Measurements from ENCODE around the gene CA6.
"Not testable (repeated sequence)": the region's sequence is repeated elsewhere in the genome, so short reads cannot be mapped to it uniquely, and the experiment has no call there.

Gene CA6

DNA sequence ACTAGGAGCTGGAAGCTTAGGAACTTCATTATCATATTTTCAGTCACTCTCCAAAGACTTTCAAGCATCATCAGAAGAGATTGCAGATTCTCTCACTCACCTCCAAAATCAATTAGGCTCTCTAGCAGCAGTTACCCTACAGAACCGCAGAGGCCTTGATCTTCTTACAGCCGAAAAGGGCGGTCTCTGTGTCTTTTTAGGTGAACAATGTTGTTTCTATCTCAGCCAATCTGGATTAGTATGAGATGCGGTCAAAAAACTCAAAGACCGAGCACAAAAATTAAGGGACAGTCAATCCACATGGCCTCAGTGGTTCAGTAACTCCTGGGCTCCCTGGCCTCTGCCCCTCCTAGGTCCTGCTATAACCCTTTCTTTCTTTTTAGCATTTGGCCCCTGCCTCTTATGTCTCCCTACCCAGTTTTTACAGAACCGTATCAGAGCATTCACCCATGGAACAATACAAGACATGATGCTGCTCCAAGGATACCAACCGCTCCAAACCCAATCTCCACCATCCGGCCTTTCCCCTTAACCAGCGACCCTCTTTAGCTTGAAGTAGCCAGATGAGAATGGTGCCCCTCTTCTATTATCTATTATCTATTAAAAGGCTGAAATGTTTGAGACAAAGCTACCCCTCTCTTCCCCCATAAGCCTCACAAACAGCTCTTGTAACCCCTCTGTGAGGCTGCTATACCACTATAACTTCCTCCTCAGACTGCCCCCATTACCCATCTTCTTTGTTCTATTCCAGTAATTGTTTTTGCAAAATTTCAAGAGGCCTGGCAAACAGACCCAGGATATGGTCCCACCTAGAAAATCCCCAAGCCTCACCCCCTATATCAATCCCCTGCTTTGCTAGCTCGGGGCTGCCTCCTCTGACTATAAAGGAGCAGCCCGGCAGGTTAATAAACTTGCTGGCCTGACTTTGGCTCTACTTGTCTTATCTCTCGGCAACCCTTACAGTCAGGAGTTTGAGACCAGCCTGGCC, 18.7 kb upstream of the CA6 start:
- no peak for DNase-seq (ENCODE audit: low spot score)

- DNase-seq (ENCODE audit: low spot score), result no peak
Measured at GRCh38 chr1:8930116-8930515, 15.6 kb upstream of the CA6 start.

- not testable (repeated sequence) for DNase-seq (ENCODE audit: low spot score)
Measured at GRCh38 chr1:8937051-8937450, 8.6 kb upstream of the CA6 start.

- no peak for DNase-seq (ENCODE audit: low spot score)
Measured at GRCh38 chr1:8937701-8938100, 8.0 kb upstream of the CA6 start.

- DNase-seq (ENCODE audit: low spot score), result no peak
Measured at GRCh38 chr1:8938232-8938999, 7.3 kb upstream of the CA6 start.

GRCh38 chr1:8939000-8939265, 6.7 kb upstream of the CA6 start:
- no peak for DNase-seq (ENCODE audit: low spot score)

GRCh38 chr1:8939362-8939995, 6.2 kb upstream of the CA6 start:
- DNase-seq (ENCODE audit: low spot score), result no peak

- no peak for DNase-seq (ENCODE audit: low spot score)
Measured at GRCh38 chr1:8941906-8942305, 3.8 kb upstream of the CA6 start.

GRCh38 chr1:8943498-8944405, 1.9 kb upstream of the CA6 start:
- no peak for DNase-seq (ENCODE audit: low spot score)

GRCh38 chr1:8947127-8947691, 1.5 kb downstream of the CA6 start:
- no peak for DNase-seq (ENCODE audit: low spot score)

DNA sequence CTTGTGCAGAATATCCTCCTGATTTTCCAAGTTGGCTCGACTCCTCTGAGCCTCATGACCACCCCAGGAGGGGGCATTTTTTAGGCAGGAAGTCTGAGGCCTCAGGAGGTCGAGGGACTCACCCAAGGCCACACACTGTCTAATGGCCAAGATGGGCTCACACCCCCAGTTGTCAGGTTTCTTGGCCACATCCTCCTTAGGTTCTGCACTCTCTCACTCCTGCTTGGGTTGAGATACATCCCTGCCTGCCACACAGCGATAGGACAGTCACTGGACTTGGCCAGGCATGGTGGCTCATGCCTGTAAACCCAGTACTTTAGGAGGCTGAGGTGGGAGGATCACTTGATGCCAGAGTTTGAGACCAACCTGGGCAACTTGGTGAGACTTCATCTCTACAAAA, 4.6 kb downstream of the CA6 start:
- DNase-seq (ENCODE audit: low spot score), result no peak

- no peak for DNase-seq (ENCODE audit: low spot score)
Measured at GRCh38 chr1:8951231-8951630, 5.6 kb downstream of the CA6 start.

GRCh38 chr1:8955406-8955805, 9.7 kb downstream of the CA6 start:
- no peak for DNase-seq (ENCODE audit: low spot score)

DNA sequence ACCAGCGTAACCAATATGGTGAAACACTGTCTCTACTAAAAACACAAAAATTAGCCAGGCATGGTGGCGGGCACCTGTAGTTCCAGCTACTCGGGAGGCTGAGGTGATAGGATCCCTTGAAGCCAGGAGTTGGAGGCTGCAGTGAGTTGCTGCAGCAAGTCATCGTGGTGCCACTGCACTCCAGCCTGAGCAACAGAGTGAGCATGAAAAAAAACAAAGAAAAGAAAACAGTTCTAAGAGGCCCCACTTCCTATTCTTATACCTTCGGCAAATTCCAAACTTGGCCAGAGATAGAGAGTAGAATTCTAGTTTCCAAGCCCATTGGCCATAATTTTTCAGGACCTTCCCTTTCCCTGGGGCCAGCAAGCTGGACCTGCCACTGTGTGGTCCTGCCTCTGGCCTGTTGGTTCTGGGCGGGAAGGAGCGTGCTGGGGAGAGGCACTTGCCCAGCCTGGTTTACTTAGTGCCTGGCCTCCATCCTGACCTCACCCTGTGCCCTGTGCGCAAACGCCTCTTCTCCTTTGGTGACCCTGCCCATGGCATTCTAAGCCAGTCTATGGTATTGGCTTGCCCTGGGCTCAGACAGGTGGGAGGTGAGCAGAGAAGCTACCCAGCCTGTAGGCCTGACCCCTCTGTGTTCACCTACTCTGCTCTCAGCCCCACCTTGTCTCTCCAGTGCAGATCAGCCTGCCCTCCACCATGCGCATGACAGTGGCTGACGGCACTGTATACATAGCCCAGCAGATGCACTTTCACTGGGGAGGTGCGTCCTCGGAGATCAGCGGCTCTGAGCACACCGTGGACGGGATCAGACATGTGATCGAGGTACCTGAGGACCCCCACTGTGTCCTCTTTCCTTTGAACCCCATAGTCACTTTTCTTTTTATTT, 11.0 kb downstream of the CA6 start:
- no peak for DNase-seq (ENCODE audit: low spot score)

DNA sequence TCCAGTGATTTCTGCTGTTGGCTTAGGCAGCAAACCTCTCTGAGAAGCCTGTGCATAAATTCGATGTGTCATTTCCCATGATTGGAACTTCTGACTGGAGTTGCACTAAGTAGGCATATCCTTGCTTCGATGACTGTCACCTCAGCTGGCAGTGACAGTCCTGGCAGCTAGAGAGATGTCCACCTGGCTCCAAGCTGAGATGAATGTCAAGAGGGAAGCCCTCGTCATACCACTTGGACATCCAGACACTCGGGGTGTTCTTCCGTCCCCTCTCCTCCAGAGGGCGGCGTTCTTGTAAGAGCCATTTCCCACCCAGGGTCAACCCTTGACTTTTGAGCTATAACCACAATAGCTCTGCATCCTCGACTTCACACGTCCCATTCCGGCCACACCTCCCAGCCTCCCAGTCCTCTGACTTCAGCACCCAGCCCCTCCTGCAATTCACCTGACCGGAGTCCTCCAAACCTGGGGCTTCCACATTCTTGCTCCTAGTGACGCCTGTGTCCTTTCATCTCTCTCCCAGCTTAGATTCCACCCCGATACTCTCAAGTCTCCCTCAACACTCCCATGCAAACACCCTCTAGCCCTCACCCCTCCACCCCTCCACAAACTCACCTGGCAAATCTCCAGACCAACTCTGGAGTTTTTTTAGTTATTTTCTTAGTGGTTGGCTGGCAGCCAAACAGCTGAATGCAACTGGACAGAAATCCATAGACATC, 17.3 kb downstream of the CA6 start:
- DNase-seq (ENCODE audit: low spot score), result peak; percentile 62

GRCh38 chr1:8963963-8964362, 18.3 kb downstream of the CA6 start:
- DNase-seq (ENCODE audit: low spot score), result no peak

- DNase-seq (ENCODE audit: low spot score), result no peak
Measured at GRCh38 chr1:8965121-8965820, 19.6 kb downstream of the CA6 start.

DNA sequence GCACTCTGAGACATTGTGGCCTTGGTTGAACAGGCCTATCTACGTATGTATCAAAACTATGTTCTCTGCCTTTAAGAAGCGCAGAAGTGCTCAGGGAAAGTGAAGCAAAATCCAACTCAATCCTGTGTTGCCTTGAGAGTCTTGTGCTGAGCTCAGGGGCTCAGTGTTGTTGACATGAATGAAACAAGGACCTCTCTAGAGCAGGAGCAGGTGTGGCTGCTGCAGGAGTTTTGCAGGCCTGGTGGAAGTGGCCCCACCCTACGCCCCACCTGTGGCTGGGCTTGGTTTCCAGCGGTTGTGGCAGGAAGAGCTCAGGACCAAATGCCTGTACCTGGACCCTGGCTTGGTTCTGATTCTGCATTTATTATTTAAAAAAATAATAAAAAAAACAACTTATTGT, 20.9 kb downstream of the CA6 start:
- no peak for DNase-seq (ENCODE audit: low spot score)

DNA sequence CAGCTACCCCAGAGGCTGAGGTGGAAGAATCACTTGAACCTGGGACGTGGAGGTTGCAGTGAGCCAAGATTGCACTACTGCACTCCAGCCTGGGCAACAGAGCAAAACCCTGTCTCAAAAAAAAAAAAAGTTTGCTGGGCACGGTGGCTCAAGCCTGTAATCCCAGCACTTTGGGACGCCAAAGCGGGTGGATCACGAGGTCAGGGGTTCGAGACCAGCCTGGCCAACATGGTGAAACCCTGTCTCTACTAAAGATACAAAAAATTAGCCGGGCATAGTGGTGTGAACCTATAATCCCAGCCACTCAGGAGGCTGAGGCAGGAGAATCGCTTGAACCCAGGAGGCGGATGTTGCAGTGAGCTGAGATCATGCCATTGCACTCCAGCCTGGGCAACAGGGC, 23.2 kb downstream of the CA6 start:
- not testable (repeated sequence) for DNase-seq (ENCODE audit: low spot score)

Data from D341Med (cell line).